T-helper 2 cell treated with Interferon-gamma antibody and Interleukin-4, amounts not matched to agents 100 ng/mL and 5 ng/mL, for 36 hours (primary cell): ENCODE data around the gene AK5. TPM values are rescaled to one million over a fixed set of nuclear protein-coding genes. Genes with fewer than 3 reads are reported as not detected.

Experiments
- intact Hi-C: fragments of 100-400 bp; cut with micrococcal nuclease; formaldehyde crosslinking; loops from one replicate; pipeline ENCODE4 v1.15.1; 2023
- total RNA-seq: library from RNA; stranded (reverse); gene quantifications from 2 replicates; pipeline ENCODE4 v1.2.3, GENCODE V29; 2022

AK5 gene
- total RNA-seq, 1 donor from 2014 or later: 1.7 TPM

DNA sequence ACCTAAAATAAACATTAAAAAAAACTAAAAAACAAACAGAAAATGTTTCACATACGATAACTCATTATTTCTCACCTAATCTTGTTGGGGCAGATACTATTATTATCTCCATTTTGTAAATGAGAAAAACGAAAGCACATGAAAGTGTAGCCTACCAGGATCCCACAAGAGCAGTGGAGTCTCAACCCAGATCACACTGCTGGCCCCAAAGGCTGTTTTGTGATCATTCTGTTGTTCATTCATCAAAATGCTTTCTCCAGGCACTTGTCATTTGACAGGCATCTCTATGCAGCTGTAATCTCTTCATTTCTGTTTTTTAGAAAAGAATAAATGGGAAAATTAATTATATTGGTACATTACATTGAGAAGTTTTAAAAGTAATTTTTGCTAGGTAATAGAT is 67.5 kb downstream of the AK5 start:
- intact Hi-C loops: no loop called here

DNA sequence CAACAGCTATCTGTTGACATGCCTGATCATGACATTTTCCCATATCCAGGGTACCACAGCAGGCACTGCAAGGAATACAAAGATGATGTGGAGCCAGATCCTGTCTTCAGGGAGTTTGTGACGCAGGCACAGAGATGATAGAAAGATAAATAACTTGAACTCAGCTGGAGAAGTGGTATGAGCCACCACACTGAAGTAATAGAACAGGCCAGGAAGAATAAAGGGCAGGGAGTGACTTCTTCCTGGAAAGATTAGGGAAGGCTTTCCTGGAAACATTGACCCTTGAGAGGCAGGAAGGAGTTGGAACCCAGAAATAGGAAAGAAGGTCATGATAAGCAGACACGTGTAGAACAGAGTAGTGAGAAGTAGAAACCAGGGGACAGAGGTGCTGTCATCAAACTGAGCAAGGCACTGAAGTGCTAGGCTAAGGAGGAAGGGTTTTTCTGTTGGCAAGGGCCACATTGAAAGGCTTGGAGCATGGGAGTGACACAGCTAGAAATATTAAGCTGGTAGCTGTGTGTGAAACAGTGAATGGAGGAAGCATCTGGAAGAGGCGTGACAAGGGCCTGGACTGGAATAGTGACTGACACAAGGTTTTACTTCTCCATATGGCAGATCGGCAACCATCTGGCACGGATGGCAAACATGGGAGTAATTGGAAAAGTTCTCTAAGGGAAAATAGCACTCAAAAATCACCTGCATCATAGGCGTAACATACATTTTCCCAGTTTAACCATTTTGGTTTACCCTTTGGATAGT is 68.4 kb downstream of the AK5 start:
- intact Hi-C loops: no loop called here

DNA sequence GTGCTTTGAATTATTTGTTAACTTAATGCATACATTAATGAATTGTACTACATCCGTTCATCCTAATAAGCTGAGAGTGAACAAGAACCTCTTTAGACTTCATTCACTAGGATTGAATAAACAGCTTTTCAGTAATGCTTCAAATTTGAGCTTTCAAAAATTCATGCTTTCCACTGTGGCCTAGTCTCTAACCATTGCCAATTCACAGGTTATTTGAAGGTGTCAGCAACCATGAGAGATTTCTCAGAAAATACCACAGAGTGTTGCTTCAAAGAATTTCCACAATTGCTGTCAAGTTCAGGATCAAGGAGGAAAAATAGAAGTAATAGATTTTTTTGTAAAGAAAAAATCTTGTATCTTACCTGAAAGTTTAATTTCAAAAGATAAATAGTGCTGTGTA is 72.7 kb downstream of the AK5 start:
- intact Hi-C loops: no loop called here

DNA sequence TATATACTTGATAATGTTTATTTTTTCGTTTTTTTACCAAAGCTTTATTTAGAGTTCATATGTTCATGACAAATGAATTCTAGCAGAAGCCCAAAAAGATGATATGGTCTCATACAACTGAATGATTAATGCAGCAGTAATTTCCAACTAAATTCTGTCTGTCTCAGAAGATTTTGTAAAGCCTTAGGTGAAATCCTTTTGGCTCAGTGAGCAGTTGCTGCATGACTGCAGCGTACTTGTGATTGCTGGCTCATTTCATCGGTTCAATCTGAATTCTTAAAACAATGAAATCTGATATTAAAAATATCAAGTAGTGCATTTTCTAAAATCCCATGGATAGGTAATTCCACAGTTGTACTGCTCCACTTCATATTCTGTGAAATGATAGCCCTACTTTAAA is 73.2 kb downstream of the AK5 start:
- intact Hi-C loops: no loop called here

DNA sequence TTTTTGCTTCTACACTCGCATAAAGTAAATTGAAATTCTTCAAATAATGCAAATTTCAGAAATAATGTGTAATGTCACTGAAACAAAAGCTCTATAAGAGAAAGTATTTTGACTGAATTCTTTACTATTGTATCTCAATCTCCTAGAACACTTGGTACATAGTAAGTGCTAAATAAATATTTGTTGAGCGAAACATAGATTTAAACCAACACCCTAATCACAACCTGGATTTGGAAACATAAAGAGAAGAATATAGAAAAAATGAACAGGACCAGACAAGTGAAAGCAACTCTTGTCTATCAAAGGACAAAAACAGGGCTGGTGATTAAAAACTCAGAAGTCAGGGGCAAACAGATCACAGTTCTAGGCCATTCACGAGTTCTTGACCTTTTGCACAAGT is 74.3 kb downstream of the AK5 start:
- intact Hi-C loops: no loop called here

DNA sequence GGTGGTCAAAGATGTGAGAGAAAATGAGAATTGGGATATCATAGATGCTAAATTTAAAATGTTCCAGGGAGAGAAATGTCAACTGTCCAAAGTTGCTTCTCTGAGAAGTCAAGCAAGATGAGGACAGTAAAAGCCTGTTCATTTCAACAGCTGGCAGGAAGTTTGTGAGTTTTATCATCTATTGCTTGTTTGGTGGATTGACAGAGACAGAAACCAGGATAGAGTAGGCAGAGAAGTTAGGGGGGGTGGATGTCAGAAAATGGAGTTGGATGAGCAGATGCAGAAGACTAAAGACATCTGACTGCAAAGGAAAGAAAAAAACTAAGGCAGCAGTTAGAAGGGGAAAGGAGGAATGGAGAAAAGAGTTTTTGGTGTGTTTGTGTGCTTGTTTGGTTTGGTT is 78.4 kb downstream of the AK5 start:
- intact Hi-C loops: no loop called here

DNA sequence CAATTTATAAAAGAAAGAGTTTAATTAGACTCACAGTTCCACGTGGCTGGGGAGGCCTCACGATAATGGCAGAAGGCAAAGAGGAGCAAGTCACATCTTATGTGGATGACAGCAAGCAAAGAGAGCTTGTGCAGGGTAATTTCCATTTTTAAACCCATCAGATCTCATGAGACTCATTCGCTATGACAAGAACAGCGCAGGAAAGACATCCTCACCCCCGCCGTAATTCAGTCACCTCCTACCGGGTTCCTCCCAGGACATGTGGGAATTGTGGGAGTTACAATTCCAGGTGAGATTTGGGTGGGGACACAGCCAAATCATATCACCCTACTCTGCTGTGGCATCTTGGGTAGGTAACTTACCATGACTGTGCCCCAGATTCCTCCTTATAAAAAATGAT is 79.8 kb downstream of the AK5 start:
- intact Hi-C loops: no loop called here

DNA sequence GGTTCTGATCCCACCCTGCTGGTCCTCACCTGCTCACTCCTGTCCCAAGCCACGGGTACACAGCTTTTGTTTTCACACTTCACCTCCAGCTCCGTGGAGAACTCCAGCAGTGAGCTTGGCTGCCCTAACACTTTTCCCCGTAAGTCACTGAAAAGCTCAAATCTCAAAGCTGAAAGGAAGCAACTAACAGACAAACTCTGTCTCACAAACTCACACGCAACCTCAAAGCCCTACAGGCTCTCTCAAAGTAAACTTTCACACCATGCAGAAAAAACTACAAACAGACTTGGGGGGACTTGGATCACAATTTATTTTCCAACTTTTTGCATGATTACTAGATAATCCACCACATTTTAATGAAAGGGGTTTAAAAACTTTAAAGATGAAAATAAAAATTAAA is 88.3 kb downstream of the AK5 start:
- intact Hi-C loops: no loop called here

DNA sequence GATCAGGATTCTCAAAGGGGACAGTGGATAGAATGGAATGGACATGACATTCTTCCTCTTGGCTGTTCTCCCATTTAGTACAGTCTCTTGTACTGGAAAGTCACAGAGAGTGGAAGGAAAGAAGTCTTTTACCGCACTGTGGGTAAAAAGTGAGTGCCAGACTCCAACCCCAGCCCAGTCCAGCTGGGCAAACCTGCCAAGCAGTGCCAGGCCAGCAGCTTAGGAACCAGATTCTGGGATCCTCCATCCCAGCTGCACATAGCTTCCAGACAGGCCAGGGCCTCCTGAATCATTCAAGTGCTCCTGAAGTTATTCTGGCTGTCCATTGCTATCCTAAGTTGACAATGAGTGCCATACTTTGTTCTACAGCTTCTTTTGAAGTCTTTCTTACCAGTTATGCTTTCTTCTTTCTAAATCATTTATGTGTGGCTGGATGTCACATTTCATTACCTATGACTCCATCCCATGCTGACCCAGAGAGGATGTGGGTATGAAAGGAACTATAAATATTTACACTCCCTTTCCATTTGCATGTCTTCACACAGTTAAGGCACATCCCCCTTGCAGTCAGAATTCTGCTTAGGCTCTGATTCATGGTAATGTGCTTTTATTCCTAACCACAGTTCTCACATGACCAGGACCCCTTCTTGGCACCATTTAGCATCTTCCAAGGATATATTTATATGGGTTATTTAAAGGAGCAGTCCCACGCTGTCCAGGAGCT is 88.9 kb downstream of the AK5 start:
- intact Hi-C loops: no loop called here

DNA sequence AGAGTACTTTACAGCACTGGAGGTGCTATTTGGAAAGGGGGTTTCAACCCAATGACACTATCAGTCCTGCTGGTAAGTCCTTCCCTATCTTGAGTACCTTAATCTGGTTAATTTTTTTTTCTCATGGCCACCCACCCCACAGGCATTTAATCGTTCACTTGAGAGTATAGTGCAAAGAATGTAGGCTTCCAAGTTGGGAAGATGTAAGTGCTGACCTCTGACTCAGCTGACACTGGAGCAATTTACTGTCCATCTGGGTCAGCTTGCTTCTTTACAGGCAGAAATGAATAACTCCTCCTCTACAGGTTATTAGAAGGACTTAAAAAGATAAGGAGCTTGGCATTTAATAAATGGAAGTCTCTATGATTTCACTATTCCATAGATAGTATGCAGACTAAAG is 89.6 kb downstream of the AK5 start:
- intact Hi-C loops: no loop called here

DNA sequence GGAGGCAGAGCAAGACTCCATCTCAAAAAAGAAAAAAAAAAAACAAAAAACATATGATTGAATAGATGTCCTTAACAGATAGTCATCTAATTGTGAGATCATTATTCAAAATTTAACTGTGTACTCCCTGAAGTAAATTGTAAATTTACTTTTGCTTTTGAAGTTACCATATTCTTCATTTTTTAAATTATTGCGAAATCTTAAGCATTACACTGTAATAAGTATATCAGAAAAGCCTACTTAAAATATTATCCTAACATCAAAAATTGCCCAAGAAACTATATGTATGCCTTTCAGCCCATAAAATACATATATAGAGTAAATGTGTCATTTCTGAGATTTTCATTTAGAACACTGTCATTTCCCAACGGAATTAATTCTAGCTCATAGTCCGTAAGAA is 91.9 kb downstream of the AK5 start:
- intact Hi-C loops: no loop called here

DNA sequence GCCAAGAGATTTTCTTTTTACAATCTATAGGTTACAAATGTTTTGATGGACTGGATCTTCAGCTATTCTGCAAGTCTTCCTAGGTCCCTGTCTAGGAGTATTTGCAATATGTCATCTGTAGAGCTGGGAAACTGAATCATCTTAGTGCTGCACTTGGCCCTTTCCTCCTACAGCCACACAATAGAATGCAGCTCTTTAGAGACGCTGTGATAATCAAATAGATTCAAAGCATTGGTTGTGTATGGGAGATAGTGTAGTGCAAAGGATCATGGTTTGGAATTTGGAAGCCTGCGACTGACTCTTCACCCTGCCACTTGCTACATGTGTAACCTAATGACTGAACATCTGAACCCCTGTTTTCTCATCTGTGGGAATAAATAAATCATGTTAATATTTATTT is 93.7 kb downstream of the AK5 start:
- intact Hi-C loops: no loop called here

DNA sequence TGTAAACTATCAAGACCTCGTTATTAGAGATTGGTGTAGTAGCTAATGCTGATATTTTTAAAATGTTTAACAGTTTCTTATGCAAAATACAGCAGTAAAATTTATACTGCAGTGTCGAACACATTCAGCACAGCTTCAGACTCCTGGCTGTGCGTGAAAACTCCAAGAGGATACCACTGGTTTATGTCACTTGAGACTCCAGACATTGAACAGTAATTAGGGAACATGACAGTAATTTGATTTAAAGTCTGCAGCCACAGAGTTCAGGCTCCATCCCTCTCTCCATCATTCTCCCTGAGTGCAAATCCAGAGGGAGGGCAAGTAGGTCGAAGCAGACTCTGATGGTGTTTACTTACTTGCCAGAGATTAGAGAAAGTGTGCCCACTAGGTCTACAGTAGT is 94.2 kb downstream of the AK5 start:
- intact Hi-C loops: no loop called here

DNA sequence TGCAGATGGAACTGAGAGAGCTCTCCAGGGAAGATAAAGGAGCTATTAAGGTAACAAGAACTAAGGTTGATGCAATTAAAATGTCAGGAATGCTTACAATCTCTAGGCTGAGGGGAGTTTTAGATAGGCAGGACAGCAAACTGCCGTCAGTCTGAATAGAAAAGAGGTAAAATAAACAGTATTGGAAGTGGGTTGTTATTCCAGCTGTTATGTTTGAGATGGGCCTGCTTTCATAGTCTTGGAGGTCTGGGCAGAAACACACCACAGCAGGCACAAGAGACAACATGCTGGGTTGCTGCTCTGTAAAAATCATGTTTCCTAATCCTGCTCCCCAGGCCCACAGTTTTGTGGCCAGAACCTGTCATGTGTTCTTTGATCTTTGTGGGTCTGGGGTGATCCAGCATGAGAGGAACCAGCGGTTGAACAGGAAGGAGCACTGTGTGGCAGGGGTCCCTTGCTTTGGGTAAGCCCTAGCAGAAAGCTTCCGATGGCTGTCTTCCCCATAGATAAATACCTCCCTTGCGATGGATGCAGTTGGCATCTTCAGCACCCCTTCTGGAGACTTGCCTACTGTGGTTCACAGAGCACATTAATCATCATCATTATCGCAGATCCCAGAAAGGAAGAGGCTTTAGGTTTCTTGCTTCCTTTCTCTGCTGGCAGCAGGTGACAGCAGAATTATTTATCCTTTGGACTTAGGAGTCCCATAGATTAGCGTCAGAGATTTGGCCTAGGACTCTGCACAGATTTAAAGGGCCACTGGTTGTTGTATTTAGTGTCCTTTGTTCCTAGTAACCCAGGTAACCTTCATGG is 97.1 kb downstream of the AK5 start:
- intact Hi-C loops: no loop called here

DNA sequence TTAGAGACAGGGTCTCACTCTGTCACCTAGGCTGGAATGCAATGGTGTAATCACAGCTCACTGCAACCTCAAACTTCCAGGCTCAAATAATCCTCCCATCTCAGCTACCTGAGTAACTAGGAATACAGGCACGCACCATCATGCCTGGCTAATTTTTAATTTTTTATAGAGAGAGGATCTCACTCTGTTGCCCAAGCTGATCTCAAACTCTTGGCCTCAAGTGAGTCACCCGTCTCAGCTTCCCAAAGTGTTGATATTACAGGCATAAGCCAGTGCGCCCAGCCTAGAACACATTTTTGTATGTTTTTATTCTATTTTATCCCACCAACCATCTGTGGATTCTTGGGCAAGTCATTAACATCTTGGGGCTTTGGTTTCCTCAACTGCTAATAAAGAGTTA is 100.5 kb downstream of the AK5 start:
- intact Hi-C loops: no loop called here

DNA sequence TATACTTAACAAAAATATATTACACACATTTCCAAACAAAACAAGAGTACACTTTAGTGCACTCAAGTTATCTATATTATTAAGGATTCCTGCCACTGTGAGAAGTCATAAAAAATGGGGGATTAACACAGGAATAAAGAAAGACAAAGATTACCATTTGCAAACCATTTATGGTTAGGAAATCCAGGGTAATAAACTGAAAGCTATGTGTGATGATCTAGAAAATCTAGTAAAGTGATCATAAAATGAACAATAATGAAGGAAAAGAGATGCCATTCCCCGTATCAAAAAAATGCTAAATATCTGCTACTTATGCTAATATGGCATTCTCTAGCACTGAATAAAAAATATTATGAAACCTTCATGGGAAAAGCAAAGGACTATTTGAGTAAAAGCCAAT is 101.4 kb downstream of the AK5 start:
- intact Hi-C loops: no loop called here

DNA sequence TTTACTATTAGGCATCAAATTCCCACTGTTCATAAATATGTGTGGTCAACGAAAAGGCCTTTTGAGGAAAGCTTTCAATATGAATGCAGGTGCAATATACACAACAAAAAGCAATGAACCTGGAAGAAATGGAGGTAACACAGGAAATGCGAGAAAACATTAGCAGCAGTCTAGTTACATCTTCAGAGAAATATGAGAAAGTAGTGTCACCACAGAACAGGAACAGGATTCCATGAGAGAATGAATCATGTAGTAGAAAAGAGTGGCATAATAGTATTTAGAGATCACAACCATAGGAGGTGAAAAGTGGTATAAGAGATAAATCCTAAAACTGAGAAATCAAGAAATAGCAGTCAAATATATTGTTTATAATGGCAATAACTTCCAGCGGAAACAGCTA is 103.7 kb downstream of the AK5 start:
- intact Hi-C loops: no loop called here

DNA sequence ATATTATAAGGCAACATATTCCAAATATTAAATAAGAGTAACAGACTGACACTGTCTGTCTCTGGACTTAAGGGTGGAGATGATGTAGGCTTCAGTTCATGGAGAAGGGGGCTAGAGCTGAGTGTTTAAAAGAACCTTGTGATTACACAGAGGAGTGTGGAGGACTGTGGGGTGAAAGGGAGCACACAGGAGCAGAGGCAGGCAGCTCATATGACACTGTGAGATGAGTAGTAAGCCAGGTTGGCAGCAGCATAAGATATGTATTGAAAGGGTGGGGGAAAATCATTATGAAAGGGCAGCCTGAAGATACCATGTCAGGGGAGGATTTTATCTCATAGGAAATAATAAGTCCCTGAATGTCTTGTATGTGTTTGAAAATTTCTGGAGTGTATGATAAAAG is 104.5 kb downstream of the AK5 start:
- intact Hi-C loops: no loop called here

DNA sequence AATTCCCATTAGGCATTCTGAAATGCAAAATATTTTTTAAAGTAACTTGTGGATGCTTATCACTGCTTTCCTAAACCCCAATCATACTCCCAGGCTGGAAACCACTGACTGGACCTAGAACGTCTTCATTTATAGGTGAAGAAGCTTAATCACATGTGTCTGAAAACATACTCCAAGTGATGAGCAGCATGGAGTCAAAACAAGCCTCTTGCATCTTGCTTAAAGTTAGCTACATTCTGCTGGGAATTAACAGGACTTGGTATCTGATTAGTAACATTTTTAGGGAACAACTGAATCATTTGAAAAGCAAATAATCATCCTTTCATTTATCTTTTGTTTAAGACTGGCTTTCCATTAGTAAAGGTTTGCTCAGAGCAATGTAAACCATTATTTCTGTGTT is 105.7 kb downstream of the AK5 start:
- intact Hi-C loops: no loop called here

DNA sequence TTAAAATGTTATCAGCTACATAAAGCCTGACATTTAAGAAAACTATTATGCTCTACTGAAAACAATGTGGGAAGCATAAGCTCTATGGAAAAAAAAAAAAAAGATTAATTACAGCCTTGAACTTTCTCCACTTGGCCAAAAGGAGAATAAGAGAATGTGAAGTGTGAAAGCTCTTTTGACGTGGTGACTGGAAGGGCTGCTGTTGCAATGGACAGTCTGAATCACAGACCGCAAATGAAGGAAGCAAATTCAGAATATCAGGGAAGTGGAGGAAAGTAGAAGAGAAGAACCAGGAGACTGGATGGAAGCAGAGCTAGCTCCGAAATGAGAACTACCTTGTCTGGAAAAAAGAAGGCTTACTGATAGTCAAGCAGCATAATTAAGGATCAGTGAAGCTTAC is 106.8 kb downstream of the AK5 start:
- intact Hi-C loops: no loop called here

DNA sequence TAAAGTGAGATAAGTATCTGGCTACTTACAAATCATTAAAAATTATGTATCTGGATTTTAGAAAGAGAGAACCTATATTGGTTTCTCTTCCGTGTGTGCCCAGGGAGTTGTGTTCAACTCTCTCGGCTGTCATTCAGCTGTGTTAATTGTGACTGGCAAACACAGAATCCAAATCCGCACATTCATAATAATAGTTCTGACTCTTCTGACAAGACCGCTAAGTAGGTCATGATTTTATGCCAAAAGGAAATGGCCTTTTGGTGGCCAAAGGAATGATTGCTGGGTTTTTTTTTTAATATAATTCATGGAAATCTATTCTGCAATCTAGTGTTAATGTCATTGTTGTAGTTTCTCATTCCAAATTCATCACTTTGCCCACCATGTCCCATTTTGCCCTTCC is 110.7 kb downstream of the AK5 start:
- intact Hi-C loops: no loop called here

DNA sequence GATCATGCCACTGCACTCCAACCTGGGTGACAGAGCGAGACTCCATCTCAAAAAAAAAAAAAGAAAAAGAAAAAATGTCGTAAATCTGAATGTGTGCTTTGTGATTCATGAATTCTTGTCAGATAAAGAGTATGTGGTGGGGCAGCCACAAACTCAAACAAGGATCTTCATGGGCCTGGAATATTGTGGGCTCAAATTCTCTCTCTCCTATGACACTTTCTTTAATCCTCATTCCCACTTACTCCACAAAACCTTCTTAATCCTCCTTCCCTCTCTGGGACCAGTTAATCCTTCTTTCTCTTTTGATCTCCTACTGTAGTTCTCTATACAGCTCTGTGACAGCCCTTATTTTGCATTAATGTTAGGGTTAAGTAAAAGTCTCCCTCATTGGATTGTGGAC is 112.3 kb downstream of the AK5 start:
- intact Hi-C loops: no loop called here
